22Rv1 (cell line): ENCODE measurements around the gene SMOC2.

Source experiments
- H3K27ac ChIP-seq: fragments of 450-650 bp; 2 replicates; pipeline ENCODE4 v1.5.1; 2017
- ZFX ChIP-seq: fragments of 450-650 bp; IDR thresholded peaks from 2 replicates; pipeline ENCODE4 v1.6.1; 2017; ENCODE audit warnings: antibody characterized with exemption, borderline replicate concordance
- TF ChIP-seq, protein P1 (sequence below): fragments of 450-650 bp; IDR thresholded peaks from 2 replicates; pipeline ENCODE4 v1.5.1; 2017; ENCODE audit warnings: mild to moderate bottlenecking

Gene SMOC2

DNA sequence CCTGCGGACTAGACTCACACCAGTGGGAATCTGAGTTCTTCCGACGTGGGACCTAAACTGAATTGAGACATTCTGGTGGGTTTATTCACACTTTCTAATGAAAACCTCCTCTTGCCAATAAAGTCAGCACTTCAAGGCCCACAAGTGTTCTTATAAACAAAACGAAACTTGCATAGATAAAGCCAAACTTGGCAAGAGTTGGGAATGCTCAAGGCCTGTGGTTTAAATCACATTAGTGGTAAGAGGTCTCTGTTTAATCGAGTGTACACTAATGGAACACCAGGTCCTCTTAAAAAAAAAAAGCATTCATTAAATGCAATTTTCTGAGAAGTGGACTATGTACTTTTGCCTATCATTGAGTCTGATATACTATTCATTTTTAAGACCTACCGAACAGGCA is 143.3 kb downstream of the SMOC2 start:
- no peak for TF ChIP-seq ZFX
- TF ChIP-seq, protein P1, sequence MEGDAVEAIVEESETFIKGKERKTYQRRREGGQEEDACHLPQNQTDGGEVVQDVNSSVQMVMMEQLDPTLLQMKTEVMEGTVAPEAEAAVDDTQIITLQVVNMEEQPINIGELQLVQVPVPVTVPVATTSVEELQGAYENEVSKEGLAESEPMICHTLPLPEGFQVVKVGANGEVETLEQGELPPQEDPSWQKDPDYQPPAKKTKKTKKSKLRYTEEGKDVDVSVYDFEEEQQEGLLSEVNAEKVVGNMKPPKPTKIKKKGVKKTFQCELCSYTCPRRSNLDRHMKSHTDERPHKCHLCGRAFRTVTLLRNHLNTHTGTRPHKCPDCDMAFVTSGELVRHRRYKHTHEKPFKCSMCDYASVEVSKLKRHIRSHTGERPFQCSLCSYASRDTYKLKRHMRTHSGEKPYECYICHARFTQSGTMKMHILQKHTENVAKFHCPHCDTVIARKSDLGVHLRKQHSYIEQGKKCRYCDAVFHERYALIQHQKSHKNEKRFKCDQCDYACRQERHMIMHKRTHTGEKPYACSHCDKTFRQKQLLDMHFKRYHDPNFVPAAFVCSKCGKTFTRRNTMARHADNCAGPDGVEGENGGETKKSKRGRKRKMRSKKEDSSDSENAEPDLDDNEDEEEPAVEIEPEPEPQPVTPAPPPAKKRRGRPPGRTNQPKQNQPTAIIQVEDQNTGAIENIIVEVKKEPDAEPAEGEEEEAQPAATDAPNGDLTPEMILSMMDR: no peak
- H3K27ac ChIP-seq: no peak overlapping the region

DNA sequence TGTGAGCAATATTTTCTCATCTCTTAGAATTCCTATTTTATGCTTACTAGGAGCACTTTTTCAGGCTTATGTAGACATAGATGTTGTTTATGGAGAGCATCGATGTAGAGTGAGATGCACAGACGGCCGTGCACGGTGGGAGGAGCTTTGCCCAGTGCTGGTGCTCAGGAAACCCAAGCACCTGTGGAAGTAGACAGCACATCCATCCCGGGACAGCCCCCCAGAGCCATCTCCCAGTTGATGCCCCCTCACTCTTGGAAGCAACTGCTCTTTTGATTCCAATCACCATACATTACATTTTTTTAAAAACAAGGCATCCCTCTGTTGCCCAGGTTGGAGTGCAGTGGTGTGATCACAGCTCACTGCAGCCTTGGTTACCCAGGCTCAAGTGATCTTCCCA is 143.7 kb downstream of the SMOC2 start:
- no peak for TF ChIP-seq ZFX
- TF ChIP-seq, protein P1: no peak
- H3K27ac ChIP-seq: no peak overlapping the region

DNA sequence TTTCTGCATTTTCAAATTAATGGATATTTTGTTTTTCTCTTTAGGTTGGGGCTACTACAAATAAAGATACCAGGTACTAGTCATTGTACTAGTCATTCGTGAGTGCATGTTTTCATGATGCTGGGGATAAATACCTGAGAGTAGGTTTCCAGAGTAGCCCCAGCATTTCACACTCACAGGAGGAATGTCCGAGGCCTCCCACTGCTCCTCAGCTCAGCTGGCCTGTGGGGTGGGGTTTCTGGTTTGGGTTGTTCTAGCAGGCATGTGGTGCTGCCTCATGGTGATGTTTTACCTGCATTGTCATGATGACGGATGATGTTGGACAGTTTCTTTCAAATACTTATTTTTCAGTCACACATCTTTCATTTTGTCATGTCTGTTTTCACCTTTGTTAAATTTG is 144.5 kb downstream of the SMOC2 start:
- TF ChIP-seq ZFX: no peak
- TF ChIP-seq, protein P1: no peak
- no peak overlapping the region for H3K27ac ChIP-seq

DNA sequence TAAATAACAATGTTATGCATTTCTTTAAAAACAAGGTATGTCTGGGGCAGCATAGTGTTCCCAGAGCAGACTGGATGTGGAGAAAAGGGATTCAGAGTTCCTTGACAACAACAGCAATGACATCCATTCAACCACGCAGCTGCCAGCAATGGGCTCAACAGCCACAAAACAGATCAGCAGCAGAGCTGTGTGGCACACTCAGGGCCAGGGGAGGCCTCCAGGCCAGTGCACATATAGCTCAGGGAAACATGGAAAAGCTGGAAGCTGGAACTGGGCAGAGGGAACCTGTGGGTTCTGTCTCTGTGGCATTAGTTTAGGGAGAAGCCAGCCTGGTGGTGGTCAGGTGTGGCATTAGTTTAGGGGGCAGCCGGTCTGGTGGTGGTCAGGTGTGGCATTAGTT is 148.3 kb downstream of the SMOC2 start:
- TF ChIP-seq, protein P1: no peak
- no peak for TF ChIP-seq ZFX
- no peak overlapping the region for H3K27ac ChIP-seq

DNA sequence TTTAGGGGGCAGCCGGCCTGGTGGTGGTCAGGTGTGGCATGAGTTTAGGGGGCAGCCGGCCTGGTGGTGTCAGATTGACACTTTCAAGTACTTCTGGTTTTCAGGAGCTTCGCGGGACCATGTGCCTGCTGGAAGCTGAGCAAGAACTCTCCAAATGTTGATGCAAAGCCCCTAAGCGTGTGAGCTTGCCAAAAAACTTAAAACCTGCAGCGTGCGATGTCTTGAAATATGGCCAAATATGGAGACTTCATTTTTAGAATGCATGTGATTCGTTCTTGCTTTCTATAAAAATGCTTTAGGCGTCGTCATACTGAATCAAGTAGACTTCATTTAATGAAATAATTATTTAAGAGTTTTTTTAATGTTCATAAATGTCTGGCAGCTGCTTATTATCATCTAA is 149.4 kb downstream of the SMOC2 start:
- TF ChIP-seq ZFX: no peak
- TF ChIP-seq, protein P1: no peak

DNA sequence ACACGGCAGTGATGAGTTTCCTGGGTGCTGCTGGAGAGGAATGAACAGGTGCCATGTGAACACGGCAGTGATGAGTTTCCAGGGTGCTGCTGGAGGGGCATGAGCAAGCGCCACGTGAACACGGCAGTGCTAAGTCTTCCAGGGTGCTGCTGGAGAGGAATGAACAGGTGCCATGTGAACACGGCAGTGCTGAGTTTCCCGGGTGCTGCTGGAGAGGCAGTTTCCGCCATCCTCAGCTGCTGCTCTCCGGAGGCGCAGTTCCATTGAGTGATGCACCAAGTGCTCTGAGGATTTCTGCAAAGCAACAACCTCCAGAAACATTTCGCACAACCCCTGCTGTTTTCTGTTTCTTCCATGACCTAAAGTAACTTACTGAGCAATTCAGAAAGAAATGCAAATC is 155.4 kb downstream of the SMOC2 start:
- H3K27ac ChIP-seq: no peak overlapping the region
- TF ChIP-seq, protein P1: no peak
- TF ChIP-seq ZFX: no peak

More for the DNA sequence above, 149.4 kb downstream of the SMOC2 start:
- H3K27ac ChIP-seq: no peak overlapping the region

DNA sequence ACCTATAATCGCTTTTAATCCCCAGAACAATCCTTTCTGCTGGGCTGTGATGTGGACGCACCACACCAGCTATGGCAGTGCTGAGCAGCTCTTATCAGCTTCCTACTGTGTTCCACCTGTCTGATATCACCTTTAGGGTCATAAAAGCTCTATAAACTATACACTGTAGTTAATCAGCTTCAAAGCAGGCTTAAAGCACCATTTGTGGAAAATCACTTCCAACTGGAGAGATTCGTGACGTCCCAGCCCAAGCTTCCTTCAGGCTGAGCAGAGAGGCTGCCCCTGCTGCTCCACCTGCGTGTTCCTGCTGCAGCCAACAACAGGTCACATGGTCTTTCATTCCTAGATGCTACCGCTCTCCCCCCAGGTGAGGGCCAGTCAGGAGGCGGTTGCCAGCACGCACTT is 156.5 kb downstream of the SMOC2 start:
- no peak for TF ChIP-seq ZFX
- TF ChIP-seq, protein P1: no peak

More for the DNA sequence above, 156.5 kb downstream of the SMOC2 start:
- no peak overlapping the region for H3K27ac ChIP-seq
